Measurements from ENCODE around the gene CPNE5. TPM values are rescaled to one million over a fixed set of nuclear protein-coding genes. Genes with fewer than 3 reads are reported as not detected.

Gene CPNE5
- total RNA-seq, 2 donors from 2014 or later = 0.25 to 3.0 TPM

GRCh38 chr6:36862848-36863382 is 23.7 kb upstream of the CPNE5 start:
- ATAC-seq = no peak
- H3K9me3 Mint-ChIP-seq = no peaks in the 10 kb centered on the region
- H3K36me3 Mint-ChIP-seq = peaks cover 40 to 42% of the 10 kb centered on the region in 2 donors

DNA sequence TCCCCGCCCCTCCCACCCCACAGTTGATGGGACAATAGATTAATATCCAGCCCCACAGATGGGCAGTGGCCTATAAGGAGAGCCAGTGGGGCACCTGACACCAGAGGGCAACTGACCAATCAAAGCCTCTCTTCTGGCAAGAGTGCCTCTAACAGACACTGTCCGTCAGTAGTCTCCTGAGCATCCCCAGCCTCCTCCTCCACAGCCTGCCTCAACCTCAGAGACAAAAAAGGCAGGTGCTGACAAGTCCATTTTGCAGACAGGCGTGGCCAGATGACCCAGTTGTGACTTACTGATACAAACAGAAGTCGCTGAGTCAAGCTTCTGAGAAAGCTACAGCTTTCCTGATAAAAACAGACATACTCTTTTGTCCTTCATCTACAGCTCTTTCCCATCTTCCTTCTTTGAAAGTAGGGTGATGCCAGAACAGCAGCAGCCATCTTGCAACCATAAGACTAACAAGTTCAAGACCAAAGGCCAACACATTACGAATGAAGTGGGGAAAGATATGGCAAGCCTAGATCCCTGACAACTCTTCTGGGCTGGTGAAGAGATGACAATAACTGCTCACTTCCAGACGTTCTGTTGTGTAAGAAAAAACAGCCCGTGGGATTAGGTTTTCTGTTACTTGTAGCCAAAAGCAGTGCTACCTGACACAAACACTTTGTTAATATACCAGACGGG is 23.1 kb upstream of the CPNE5 start:
- no peak for DNase-seq (ENCODE audit: low spot score in 2 of 2)
- Mint-ChIP-seq H3K27ac (peak overlapping the region in 1 of 2 donors; percentile 58), H3K36me3 (peaks cover 33 to 36% of the 10 kb centered on the region in 2 donors), H3K9me3 (no peaks in the 10 kb centered on the region)
- no peak for ATAC-seq

More at GRCh38 chr6:36862848-36863382, 23.7 kb upstream of the CPNE5 start:
- DNase-seq (ENCODE audit: low spot score in 2 of 2) = no peak
- peak overlapping the region; percentile 16 to 29 for H3K27ac Mint-ChIP-seq

DNA sequence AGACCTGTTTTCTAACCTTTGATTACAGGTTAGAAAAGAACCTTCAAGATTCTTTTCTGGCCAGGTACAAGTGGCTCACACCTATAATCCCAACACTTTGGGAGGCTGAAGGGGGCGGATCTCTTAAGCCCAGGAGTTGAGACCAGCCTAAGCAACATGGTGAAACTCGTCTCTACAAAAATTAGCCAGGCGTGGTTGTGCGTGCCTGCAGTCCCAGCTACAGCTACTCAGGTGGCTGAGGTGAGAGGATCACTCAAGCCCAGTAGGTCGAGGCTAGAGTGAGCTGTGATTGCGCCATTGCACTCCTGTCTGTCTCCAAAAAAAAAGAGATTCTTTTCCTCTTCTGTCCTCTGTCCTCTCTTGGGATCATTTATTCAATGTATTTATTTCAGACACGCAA is 20.9 kb upstream of the CPNE5 start:
- DNase-seq (ENCODE audit: low spot score in 2 of 2) (no peak), ATAC-seq (no peak)
- Mint-ChIP-seq H3K36me3 (peaks cover 25 to 29% of the 10 kb centered on the region in 2 donors), H3K9me3 (no peaks in the 10 kb centered on the region), H3K27ac (no peak overlapping the region)

GRCh38 chr6:36858407-36858981 is 19.2 kb upstream of the CPNE5 start:
- no peaks in the 10 kb centered on the region for H3K9me3 Mint-ChIP-seq
- DNase-seq (ENCODE audit: low spot score in 2 of 2) (no peak), ATAC-seq (no peak)
- H3K27ac Mint-ChIP-seq = no peak overlapping the region
- H3K36me3 Mint-ChIP-seq = peaks cover 18% of the 10 kb centered on the region in 2 donors

GRCh38 chr6:36857325-36857724 is 18.1 kb upstream of the CPNE5 start:
- peaks cover 15 to 25% of the 10 kb centered on the region in 2 donors for H3K36me3 Mint-ChIP-seq
- ATAC-seq = no peak

DNA sequence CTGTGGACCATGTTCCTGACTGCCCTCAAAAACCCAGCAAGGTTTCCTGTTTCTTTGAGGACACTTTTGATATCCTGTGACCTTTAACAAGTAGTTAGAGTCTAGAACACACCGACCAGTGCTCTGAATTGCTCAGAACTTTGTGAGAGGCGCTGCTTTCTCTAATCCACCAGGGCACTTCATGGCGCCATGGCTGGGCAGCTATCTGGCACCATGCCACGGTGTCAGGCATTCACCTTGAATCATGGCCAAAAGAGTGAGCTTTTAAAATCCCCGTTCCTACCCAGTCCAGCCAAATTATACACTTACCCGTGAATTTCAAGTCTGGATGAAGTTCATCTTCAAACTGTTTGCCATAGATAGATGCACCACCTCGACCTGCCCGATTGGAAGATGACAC is 17.0 kb upstream of the CPNE5 start:
- H3K27ac Mint-ChIP-seq = peak overlapping the region in 1 of 2 donors; percentile 56
- H3K9me3 Mint-ChIP-seq = no peaks in the 10 kb centered on the region
- ATAC-seq (no peak), DNase-seq (ENCODE audit: low spot score in 2 of 2) (no peak)
- peaks cover 22 to 32% of the 10 kb centered on the region in 2 donors for H3K36me3 Mint-ChIP-seq

More at GRCh38 chr6:36857325-36857724, 18.1 kb upstream of the CPNE5 start:
- Mint-ChIP-seq H3K9me3 (no peaks in the 10 kb centered on the region), H3K27ac (no peak overlapping the region)
- DNase-seq (ENCODE audit: low spot score in 2 of 2) = no peak

DNA sequence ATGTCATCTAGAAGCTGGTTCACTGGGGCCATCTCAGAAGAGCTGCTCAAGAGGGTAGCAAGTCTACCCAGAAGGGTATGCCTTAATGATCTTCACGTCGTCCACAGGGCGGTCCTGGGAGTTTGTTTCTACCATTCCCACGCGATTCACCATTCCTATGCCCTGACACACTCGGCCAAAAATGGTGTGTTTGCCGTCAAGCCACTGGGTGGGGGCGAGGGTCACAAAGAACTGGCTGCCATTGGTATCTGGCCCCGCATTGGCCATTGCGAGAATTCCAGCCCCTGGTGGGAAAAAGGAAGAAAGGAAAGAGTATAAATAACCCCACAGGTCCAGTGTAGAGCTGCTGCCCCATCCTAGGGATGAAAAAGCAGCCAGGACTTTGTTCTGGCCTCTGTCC is 16.5 kb upstream of the CPNE5 start:
- no peaks in the 10 kb centered on the region for H3K9me3 Mint-ChIP-seq
- no peak overlapping the region for H3K27ac Mint-ChIP-seq
- DNase-seq (ENCODE audit: low spot score in 2 of 2) (no peak), ATAC-seq (no peak)
- peaks cover 27 to 38% of the 10 kb centered on the region in 2 donors for H3K36me3 Mint-ChIP-seq

GRCh38 chr6:36853325-36853724 is 14.1 kb upstream of the CPNE5 start:
- Mint-ChIP-seq H3K36me3 (peaks cover 36 to 41% of the 10 kb centered on the region in 2 donors), H3K27ac (peak overlapping the region; percentile 60 to 81), H3K9me3 (no peaks in the 10 kb centered on the region)
- no peak for ATAC-seq
- DNase-seq (ENCODE audit: low spot score in 2 of 2) = no peak

- peaks cover 36 to 41% of the 10 kb centered on the region in 2 donors for H3K36me3 Mint-ChIP-seq
- H3K9me3 Mint-ChIP-seq = no peaks in the 10 kb centered on the region
Measured at GRCh38 chr6:36852481-36853147, 13.4 kb upstream of the CPNE5 start.

DNA sequence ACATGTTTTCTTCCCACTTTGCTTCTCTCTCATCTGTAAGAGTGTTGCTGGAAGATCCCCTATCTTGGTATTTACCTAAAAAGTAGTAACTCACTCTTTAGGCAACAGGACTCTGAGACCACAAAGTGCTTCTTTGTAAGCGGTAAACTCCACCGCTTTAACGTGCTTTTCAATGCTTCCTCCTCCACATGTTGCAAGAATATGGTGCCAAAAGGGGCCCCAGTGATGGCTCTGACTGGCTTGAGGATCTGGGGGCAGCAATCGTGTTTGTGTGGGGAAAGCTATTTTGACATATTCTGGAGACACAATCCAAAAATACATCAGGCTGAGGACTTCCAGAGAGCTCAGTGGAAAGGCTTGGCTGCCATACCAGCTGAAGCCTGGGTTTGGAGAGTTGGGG is 12.4 kb upstream of the CPNE5 start:
- ATAC-seq (no peak), DNase-seq (ENCODE audit: low spot score in 2 of 2) (no peak)
- peak overlapping the region in 1 of 2 donors; percentile 37 for H3K27ac Mint-ChIP-seq
- no peaks in the 10 kb centered on the region for H3K9me3 Mint-ChIP-seq
- peaks cover 35 to 41% of the 10 kb centered on the region in 2 donors for H3K36me3 Mint-ChIP-seq

More at GRCh38 chr6:36852481-36853147, 13.4 kb upstream of the CPNE5 start:
- DNase-seq (ENCODE audit: low spot score in 2 of 2) (no peak), ATAC-seq (no peak)
- H3K27ac Mint-ChIP-seq = peak overlapping the region; percentile 60 to 81

DNA sequence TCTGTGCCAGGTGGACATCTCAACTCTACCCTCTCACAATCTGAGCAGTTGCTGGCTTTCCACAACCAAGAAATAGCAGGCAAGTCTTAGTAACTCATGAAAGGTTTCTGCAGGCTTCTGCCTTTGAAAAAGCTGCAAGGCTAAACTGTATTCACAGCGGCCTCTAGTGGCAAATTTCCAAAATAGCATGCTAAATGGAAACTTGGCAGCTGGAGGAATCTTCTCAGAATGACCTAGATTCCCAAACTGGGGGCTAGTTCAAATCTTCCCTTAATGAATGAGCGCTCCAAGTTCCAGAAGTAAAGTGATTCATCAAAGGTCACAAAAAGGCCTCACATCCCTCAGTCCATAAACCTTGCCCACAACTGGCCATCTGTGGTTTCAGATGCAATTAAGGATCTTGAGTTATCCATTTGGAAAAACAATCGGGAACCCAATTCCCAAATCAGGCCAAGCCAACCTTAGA is 11.9 kb upstream of the CPNE5 start:
- H3K9me3 Mint-ChIP-seq = no peaks in the 10 kb centered on the region
- no peak for ATAC-seq
- peak in 1 of 2 donors; percentile 41 for DNase-seq (ENCODE audit: low spot score in 2 of 2)
- H3K27ac Mint-ChIP-seq = no peak overlapping the region
- peaks cover 30 to 41% of the 10 kb centered on the region in 2 donors for H3K36me3 Mint-ChIP-seq

DNA sequence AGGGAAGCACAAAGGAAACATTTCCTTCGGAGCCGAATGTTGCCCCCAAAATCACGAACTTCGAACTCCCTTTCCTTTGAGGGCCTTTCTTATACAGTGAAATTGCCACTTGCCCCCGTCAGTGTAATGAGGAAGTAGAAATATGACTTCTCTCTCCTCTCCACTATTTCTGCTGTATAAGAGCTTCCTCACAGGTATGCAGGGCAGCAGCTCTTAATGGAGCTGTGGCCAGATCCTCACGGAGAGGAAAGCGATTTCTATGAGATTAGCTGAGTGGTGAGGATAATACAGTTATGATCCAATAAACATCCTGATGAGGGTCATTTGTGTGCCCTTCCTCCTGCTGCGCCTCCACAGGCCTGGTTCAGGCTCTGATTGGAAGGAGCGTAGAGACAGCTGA is 10.8 kb upstream of the CPNE5 start:
- Mint-ChIP-seq H3K36me3 (peaks cover 29 to 41% of the 10 kb centered on the region in 2 donors), H3K27ac (no peak overlapping the region), H3K9me3 (no peaks in the 10 kb centered on the region)
- ATAC-seq (no peak), DNase-seq (ENCODE audit: low spot score in 2 of 2) (no peak)

GRCh38 chr6:36848658-36849441 is 9.6 kb upstream of the CPNE5 start:
- Mint-ChIP-seq H3K9me3 (no peaks in the 10 kb centered on the region), H3K36me3 (peaks cover 29 to 35% of the 10 kb centered on the region in 2 donors), H3K27ac (peak overlapping the region in 1 of 2 donors; percentile 32)
- ATAC-seq = no peak
- DNase-seq (ENCODE audit: low spot score in 2 of 2) = no peak

DNA sequence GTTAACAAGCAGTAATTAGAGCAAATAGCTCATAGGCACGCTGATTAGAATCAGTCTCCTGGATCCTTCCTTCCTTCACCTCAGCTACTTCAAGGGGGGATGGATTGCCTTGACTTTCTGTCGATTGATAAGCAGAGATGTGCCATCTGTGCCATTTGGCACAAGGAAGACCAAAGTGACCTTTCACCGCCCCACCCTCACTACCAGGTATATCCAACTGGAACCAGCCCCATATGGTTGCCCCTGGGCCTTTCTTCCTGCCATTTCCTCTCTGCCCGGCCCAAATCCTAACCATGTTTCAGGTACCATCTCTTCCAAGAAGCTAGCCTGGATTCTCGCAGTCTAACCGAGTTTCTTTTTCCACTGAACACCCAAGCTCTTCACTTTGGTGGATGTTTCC is 8.7 kb upstream of the CPNE5 start:
- Mint-ChIP-seq H3K9me3 (no peaks in the 10 kb centered on the region), H3K36me3 (peaks cover 25 to 28% of the 10 kb centered on the region in 2 donors), H3K27ac (peak overlapping the region in 1 of 2 donors; percentile 32)
- DNase-seq (ENCODE audit: low spot score in 2 of 2) (no peak), ATAC-seq (no peak)

DNA sequence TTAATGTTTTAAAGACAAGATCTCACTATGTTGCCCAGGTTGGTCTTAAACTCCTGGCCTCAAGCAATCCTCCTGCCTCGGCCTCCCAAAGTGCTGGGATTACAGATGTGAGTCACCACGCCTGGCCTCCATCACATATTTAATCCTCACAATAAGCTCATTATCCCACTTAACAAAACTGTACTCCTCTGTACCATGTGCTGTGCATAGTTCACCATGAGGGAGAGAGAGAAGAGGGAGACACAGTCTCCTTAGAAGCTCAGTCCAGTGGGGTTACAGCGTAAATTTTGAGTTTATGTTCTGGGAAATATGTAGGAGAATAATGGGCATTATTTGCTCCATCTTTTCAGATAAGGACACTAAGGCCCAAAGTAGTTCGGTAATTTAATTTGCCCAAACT is 7.9 kb upstream of the CPNE5 start:
- no peak overlapping the region for H3K27ac Mint-ChIP-seq
- DNase-seq (ENCODE audit: low spot score in 2 of 2) (no peak), ATAC-seq (no peak)
- H3K9me3 Mint-ChIP-seq = no peaks in the 10 kb centered on the region
- peaks cover 20 to 21% of the 10 kb centered on the region in 2 donors for H3K36me3 Mint-ChIP-seq

GRCh38 chr6:36845233-36845632 is 6.0 kb upstream of the CPNE5 start:
- Mint-ChIP-seq H3K36me3 (peaks cover 9 to 10% of the 10 kb centered on the region in 2 donors), H3K9me3 (no peaks in the 10 kb centered on the region), H3K27ac (no peak overlapping the region)
- ATAC-seq (no peak), DNase-seq (ENCODE audit: low spot score in 2 of 2) (no peak)
